ENCODE data around the gene DPY19L2.
"Not testable (repeated sequence)": the region's sequence is repeated elsewhere in the genome, so short reads cannot be mapped to it uniquely, and the experiment has no call there.

Gene DPY19L2

GRCh38 chr12:63699011-63699410, 30.7 kb upstream of the DPY19L2 start:
- H3K27me3 ChIP-seq (ENCODE audit: control insufficient read depth in 2 of 2, insufficient read depth in 2 of 2, low read length in 2 of 2); H3K9ac ChIP-seq (ENCODE audit: low read depth in 1 of 2, low read length in 2 of 2); H3K4me1 ChIP-seq (ENCODE audit: control insufficient read depth in 2 of 2, insufficient read depth in 2 of 2, low read length in 2 of 2); H3K9me3 ChIP-seq (ENCODE audit: control insufficient read depth in 2 of 2, low read length in 2 of 2); H3K36me3 ChIP-seq (ENCODE audit: control insufficient read depth in 2 of 2, insufficient read depth in 2 of 2, low read length in 2 of 2); H3K27ac ChIP-seq (ENCODE audit: low read depth in 2 of 2, low read length in 2 of 2); H3K4me3 ChIP-seq (ENCODE audit: low read length in 2 of 2): not testable (repeated sequence)

GRCh38 chr12:63690837-63691236, 22.5 kb upstream of the DPY19L2 start:
- H3K36me3 ChIP-seq (ENCODE audit: control insufficient read depth in 2 of 2, insufficient read depth in 2 of 2, low read length in 2 of 2); H3K9me3 ChIP-seq (ENCODE audit: control insufficient read depth in 2 of 2, low read length in 2 of 2); H3K27ac ChIP-seq (ENCODE audit: low read depth in 2 of 2, low read length in 2 of 2); H3K4me3 ChIP-seq (ENCODE audit: low read length in 2 of 2); H3K27me3 ChIP-seq (ENCODE audit: control insufficient read depth in 2 of 2, insufficient read depth in 2 of 2, low read length in 2 of 2); H3K9ac ChIP-seq (ENCODE audit: low read depth in 1 of 2, low read length in 2 of 2); H3K4me1 ChIP-seq (ENCODE audit: control insufficient read depth in 2 of 2, insufficient read depth in 2 of 2, low read length in 2 of 2): not testable (repeated sequence)

GRCh38 chr12:63689141-63689540, 20.8 kb upstream of the DPY19L2 start:
- H3K9ac ChIP-seq (ENCODE audit: low read depth in 1 of 2, low read length in 2 of 2); H3K4me1 ChIP-seq (ENCODE audit: control insufficient read depth in 2 of 2, insufficient read depth in 2 of 2, low read length in 2 of 2); H3K27ac ChIP-seq (ENCODE audit: low read depth in 2 of 2, low read length in 2 of 2); H3K4me3 ChIP-seq (ENCODE audit: low read length in 2 of 2); H3K9me3 ChIP-seq (ENCODE audit: control insufficient read depth in 2 of 2, low read length in 2 of 2); H3K36me3 ChIP-seq (ENCODE audit: control insufficient read depth in 2 of 2, insufficient read depth in 2 of 2, low read length in 2 of 2); H3K27me3 ChIP-seq (ENCODE audit: control insufficient read depth in 2 of 2, insufficient read depth in 2 of 2, low read length in 2 of 2): not testable (repeated sequence)

- not testable (repeated sequence) for H3K27ac ChIP-seq (ENCODE audit: low read depth in 2 of 2, low read length in 2 of 2); H3K9ac ChIP-seq (ENCODE audit: low read depth in 1 of 2, low read length in 2 of 2); H3K36me3 ChIP-seq (ENCODE audit: control insufficient read depth in 2 of 2, insufficient read depth in 2 of 2, low read length in 2 of 2); H3K4me1 ChIP-seq (ENCODE audit: control insufficient read depth in 2 of 2, insufficient read depth in 2 of 2, low read length in 2 of 2); H3K9me3 ChIP-seq (ENCODE audit: control insufficient read depth in 2 of 2, low read length in 2 of 2); H3K4me3 ChIP-seq (ENCODE audit: low read length in 2 of 2); H3K27me3 ChIP-seq (ENCODE audit: control insufficient read depth in 2 of 2, insufficient read depth in 2 of 2, low read length in 2 of 2)
Observed at GRCh38 chr12:63686623-63687022, 18.3 kb upstream of the DPY19L2 start.

- not testable (repeated sequence) for H3K36me3 ChIP-seq (ENCODE audit: control insufficient read depth in 2 of 2, insufficient read depth in 2 of 2, low read length in 2 of 2); H3K27me3 ChIP-seq (ENCODE audit: control insufficient read depth in 2 of 2, insufficient read depth in 2 of 2, low read length in 2 of 2); H3K9me3 ChIP-seq (ENCODE audit: control insufficient read depth in 2 of 2, low read length in 2 of 2); H3K9ac ChIP-seq (ENCODE audit: low read depth in 1 of 2, low read length in 2 of 2); H3K4me1 ChIP-seq (ENCODE audit: control insufficient read depth in 2 of 2, insufficient read depth in 2 of 2, low read length in 2 of 2); H3K4me3 ChIP-seq (ENCODE audit: low read length in 2 of 2); H3K27ac ChIP-seq (ENCODE audit: low read depth in 2 of 2, low read length in 2 of 2)
Observed at GRCh38 chr12:63685789-63686188, 17.5 kb upstream of the DPY19L2 start.

- not testable (repeated sequence) for H3K9ac ChIP-seq (ENCODE audit: low read depth in 1 of 2, low read length in 2 of 2); H3K4me3 ChIP-seq (ENCODE audit: low read length in 2 of 2); H3K4me1 ChIP-seq (ENCODE audit: control insufficient read depth in 2 of 2, insufficient read depth in 2 of 2, low read length in 2 of 2); H3K36me3 ChIP-seq (ENCODE audit: control insufficient read depth in 2 of 2, insufficient read depth in 2 of 2, low read length in 2 of 2); H3K27ac ChIP-seq (ENCODE audit: low read depth in 2 of 2, low read length in 2 of 2); H3K9me3 ChIP-seq (ENCODE audit: control insufficient read depth in 2 of 2, low read length in 2 of 2); H3K27me3 ChIP-seq (ENCODE audit: control insufficient read depth in 2 of 2, insufficient read depth in 2 of 2, low read length in 2 of 2)
Observed at GRCh38 chr12:63682617-63683016, 14.3 kb upstream of the DPY19L2 start.

GRCh38 chr12:63680758-63681157, 12.5 kb upstream of the DPY19L2 start:
- not testable (repeated sequence) for H3K4me3 ChIP-seq (ENCODE audit: low read length in 2 of 2); H3K4me1 ChIP-seq (ENCODE audit: control insufficient read depth in 2 of 2, insufficient read depth in 2 of 2, low read length in 2 of 2); H3K9me3 ChIP-seq (ENCODE audit: control insufficient read depth in 2 of 2, low read length in 2 of 2); H3K27ac ChIP-seq (ENCODE audit: low read depth in 2 of 2, low read length in 2 of 2); H3K27me3 ChIP-seq (ENCODE audit: control insufficient read depth in 2 of 2, insufficient read depth in 2 of 2, low read length in 2 of 2); H3K9ac ChIP-seq (ENCODE audit: low read depth in 1 of 2, low read length in 2 of 2); H3K36me3 ChIP-seq (ENCODE audit: control insufficient read depth in 2 of 2, insufficient read depth in 2 of 2, low read length in 2 of 2)

- not testable (repeated sequence) for H3K4me1 ChIP-seq (ENCODE audit: control insufficient read depth in 2 of 2, insufficient read depth in 2 of 2, low read length in 2 of 2); H3K27ac ChIP-seq (ENCODE audit: low read depth in 2 of 2, low read length in 2 of 2); H3K4me3 ChIP-seq (ENCODE audit: low read length in 2 of 2); H3K9me3 ChIP-seq (ENCODE audit: control insufficient read depth in 2 of 2, low read length in 2 of 2); H3K9ac ChIP-seq (ENCODE audit: low read depth in 1 of 2, low read length in 2 of 2); H3K36me3 ChIP-seq (ENCODE audit: control insufficient read depth in 2 of 2, insufficient read depth in 2 of 2, low read length in 2 of 2); H3K27me3 ChIP-seq (ENCODE audit: control insufficient read depth in 2 of 2, insufficient read depth in 2 of 2, low read length in 2 of 2)
Observed at GRCh38 chr12:63672550-63672949, 4.3 kb upstream of the DPY19L2 start.

- not testable (repeated sequence) for H3K27me3 ChIP-seq (ENCODE audit: control insufficient read depth in 2 of 2, insufficient read depth in 2 of 2, low read length in 2 of 2); H3K4me1 ChIP-seq (ENCODE audit: control insufficient read depth in 2 of 2, insufficient read depth in 2 of 2, low read length in 2 of 2); H3K9ac ChIP-seq (ENCODE audit: low read depth in 1 of 2, low read length in 2 of 2); H3K27ac ChIP-seq (ENCODE audit: low read depth in 2 of 2, low read length in 2 of 2); H3K9me3 ChIP-seq (ENCODE audit: control insufficient read depth in 2 of 2, low read length in 2 of 2); H3K36me3 ChIP-seq (ENCODE audit: control insufficient read depth in 2 of 2, insufficient read depth in 2 of 2, low read length in 2 of 2); H3K4me3 ChIP-seq (ENCODE audit: low read length in 2 of 2)
Observed at GRCh38 chr12:63669936-63670335, 1.6 kb upstream of the DPY19L2 start.

- not testable (repeated sequence) for H3K9ac ChIP-seq (ENCODE audit: low read depth in 1 of 2, low read length in 2 of 2); H3K36me3 ChIP-seq (ENCODE audit: control insufficient read depth in 2 of 2, insufficient read depth in 2 of 2, low read length in 2 of 2); H3K4me3 ChIP-seq (ENCODE audit: low read length in 2 of 2); H3K27ac ChIP-seq (ENCODE audit: low read depth in 2 of 2, low read length in 2 of 2); H3K9me3 ChIP-seq (ENCODE audit: control insufficient read depth in 2 of 2, low read length in 2 of 2); H3K27me3 ChIP-seq (ENCODE audit: control insufficient read depth in 2 of 2, insufficient read depth in 2 of 2, low read length in 2 of 2); H3K4me1 ChIP-seq (ENCODE audit: control insufficient read depth in 2 of 2, insufficient read depth in 2 of 2, low read length in 2 of 2)
Observed at GRCh38 chr12:63669427-63669826, 1.1 kb upstream of the DPY19L2 start.

- Histone ChIP-seq H3K27ac (ENCODE audit: low read depth in 2 of 2, low read length in 2 of 2) (peak overlapping the region in 1 of 2 donors; percentile 9), H3K4me3 (ENCODE audit: low read length in 2 of 2) (peak overlapping the region; percentile 65)
- H3K9me3 ChIP-seq (ENCODE audit: control insufficient read depth in 2 of 2, low read length in 2 of 2); H3K4me1 ChIP-seq (ENCODE audit: control insufficient read depth in 2 of 2, insufficient read depth in 2 of 2, low read length in 2 of 2); H3K36me3 ChIP-seq (ENCODE audit: control insufficient read depth in 2 of 2, insufficient read depth in 2 of 2, low read length in 2 of 2); H3K27me3 ChIP-seq (ENCODE audit: control insufficient read depth in 2 of 2, insufficient read depth in 2 of 2, low read length in 2 of 2); H3K9ac ChIP-seq (ENCODE audit: low read depth in 1 of 2, low read length in 2 of 2): not testable (repeated sequence)
Observed at GRCh38 chr12:63668800-63669365, 590 bp upstream of the DPY19L2 start.

All from mucosa of rectum (tissue), 2 donors.